Measurements from ENCODE around the gene GNA15. TPM values are rescaled to one million over a fixed set of nuclear protein-coding genes. Genes with fewer than 3 reads are reported as not detected.
"Not testable (repeated sequence)": the region's sequence is repeated elsewhere in the genome, so short reads cannot be mapped to it uniquely, and the experiment has no call there.

The GNA15 gene
- total RNA-seq, 2 donors from 2014 or later: 13.0 to 14.0 TPM

DNA sequence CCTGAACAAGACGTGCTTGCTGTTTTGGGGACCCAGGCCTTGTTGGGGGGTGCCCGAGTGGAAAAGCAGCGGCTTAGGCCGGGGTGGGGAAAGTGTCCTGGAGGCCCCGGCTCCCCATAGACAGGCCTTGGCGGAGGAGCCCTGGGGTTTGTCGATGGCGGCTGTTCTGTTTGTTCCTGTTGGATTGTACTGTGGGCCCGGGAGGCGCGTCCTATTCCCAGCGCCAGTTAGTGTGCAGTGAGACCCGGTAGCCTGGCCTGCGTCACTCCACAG is 61.0 kb downstream of the GNA15 start:
- no peaks in the 10 kb centered on the region for H3K27me3 ChIP-seq (replicated peaks; ENCODE audit: insufficient read depth)
- peaks cover 20% of the 10 kb centered on the region for H3K36me3 ChIP-seq
- DNase-seq (ENCODE audit: low spot score) (no peak), ATAC-seq (ENCODE audit: insufficient number of reproducible peaks, low FRiP score, low read depth) (no peak)
- TF ChIP-seq, protein P1, sequence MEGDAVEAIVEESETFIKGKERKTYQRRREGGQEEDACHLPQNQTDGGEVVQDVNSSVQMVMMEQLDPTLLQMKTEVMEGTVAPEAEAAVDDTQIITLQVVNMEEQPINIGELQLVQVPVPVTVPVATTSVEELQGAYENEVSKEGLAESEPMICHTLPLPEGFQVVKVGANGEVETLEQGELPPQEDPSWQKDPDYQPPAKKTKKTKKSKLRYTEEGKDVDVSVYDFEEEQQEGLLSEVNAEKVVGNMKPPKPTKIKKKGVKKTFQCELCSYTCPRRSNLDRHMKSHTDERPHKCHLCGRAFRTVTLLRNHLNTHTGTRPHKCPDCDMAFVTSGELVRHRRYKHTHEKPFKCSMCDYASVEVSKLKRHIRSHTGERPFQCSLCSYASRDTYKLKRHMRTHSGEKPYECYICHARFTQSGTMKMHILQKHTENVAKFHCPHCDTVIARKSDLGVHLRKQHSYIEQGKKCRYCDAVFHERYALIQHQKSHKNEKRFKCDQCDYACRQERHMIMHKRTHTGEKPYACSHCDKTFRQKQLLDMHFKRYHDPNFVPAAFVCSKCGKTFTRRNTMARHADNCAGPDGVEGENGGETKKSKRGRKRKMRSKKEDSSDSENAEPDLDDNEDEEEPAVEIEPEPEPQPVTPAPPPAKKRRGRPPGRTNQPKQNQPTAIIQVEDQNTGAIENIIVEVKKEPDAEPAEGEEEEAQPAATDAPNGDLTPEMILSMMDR (IDR thresholded peaks at IDR 0.05): no peak
- no peaks in the 10 kb centered on the region for H3K9me3 ChIP-seq
- no peak overlapping the region for H3K27ac ChIP-seq
- H3K4me1 ChIP-seq (ENCODE audit: control insufficient read depth in 1 of 2, low read depth in 2 of 2): no peaks in the 10 kb centered on the region
- H3K4me3 ChIP-seq: no peak overlapping the region

DNA sequence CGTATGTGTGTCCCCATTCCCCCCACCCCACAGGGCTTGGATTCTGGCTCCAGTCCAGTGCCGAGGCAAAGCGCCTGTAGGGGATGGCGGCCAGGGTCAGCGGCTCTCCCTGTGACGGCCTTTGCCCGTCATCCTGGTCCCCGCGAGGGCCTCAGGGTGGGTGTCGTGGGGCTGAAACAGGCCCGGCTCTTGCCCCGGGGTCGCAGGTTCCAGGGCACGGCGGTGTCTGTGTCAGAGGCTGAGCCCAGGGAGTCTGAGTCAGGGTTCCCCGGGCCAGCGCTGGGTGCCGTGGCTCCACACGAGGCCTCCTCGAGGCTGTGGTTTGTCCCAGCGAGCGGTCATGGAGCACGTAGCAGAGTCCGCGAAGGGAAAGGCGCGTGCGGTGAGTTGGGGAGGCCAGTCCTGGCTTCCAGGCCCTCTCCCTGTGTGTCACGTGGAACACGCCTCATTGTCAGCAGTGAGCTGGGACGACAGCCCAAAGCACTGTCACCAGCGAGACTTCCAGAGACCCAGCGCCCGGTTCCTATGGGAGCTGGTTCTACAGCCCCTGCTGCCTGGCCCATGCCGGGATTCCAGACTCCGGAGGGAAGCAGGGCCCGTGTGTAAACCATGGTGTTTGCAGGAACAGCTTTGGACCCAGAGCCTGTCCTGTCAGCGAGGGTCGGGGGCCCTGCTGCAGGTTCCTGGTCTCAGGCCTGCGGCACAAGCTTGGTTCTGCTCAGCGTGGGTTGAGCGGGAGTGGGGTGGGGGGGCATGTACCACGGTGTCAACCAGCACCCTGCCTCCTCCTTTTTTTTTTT is 63.3 kb downstream of the GNA15 start:
- Histone ChIP-seq H3K4me3 (no peak overlapping the region), H3K36me3 (peaks cover 12% of the 10 kb centered on the region), H3K4me1 (ENCODE audit: control insufficient read depth in 1 of 2, low read depth in 2 of 2) (no peaks in the 10 kb centered on the region), H3K9me3 (no peaks in the 10 kb centered on the region), H3K27ac (no peak overlapping the region), H3K27me3 (replicated peaks; ENCODE audit: insufficient read depth) (no peaks in the 10 kb centered on the region)
- DNase-seq (ENCODE audit: low spot score) (no peak), ATAC-seq (ENCODE audit: insufficient number of reproducible peaks, low FRiP score, low read depth) (no peak)
- TF ChIP-seq, protein P1 (IDR thresholded peaks at IDR 0.05): no peak

DNA sequence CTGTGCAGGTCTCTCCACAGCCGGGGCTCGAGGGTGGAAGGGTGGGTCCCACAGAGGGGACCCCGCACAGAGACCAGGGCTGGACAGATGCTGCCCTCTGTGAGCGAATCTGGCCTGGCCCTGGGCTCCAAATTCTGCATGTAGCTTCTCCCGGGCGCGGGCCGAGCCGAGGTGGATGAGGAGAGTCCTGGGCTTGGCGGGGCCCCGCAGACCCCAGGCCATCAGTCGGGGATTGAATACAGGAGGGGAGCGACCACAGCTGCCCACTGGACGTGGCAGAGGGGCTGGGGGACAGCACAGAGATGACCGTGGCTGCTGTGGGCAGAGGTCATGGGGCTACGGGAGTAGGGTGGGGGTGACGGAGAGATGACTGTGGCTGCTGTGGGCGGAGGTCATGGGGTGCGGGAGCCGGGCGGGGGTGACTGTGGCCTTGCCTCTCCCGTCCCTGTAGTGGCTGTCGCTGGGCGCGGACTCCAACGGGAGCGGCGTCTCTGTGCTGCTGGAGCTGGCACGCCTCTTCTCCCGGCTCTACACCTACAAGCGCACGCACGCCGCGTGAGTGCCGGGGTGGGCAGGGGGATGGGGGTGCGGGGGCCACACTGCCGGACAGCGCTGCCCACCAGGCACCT is 65.4 kb downstream of the GNA15 start:
- no peaks in the 10 kb centered on the region for H3K9me3 ChIP-seq
- H3K27ac ChIP-seq: no peak overlapping the region
- no peaks in the 10 kb centered on the region for H3K27me3 ChIP-seq (replicated peaks; ENCODE audit: insufficient read depth)
- DNase-seq (ENCODE audit: low spot score) (no peak), ATAC-seq (ENCODE audit: insufficient number of reproducible peaks, low FRiP score, low read depth) (no peak)
- no peak overlapping the region for H3K4me3 ChIP-seq
- H3K36me3 ChIP-seq: peaks cover 21% of the 10 kb centered on the region
- TF ChIP-seq, protein P1 (IDR thresholded peaks at IDR 0.05): no peak
- no peaks in the 10 kb centered on the region for H3K4me1 ChIP-seq (ENCODE audit: control insufficient read depth in 1 of 2, low read depth in 2 of 2)

DNA sequence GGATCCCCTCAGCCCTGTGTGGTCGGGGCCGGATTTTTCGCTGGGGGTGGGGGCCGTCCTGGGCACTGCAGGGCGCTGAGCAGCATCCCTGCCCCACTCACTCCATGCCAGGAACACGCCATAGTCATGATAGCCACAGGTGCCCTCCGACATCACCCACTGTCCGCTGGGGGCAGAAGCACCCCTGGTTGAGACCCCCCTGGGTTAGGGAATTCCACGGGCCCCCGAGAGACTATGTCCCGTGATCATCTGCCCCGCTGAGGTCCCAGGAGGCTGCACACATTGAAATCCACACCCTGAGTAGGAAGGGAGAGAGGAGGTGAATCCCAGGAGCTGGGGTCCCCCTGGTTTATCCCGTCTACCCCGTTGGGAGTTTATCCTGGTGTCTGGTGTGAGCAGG is 66.1 kb downstream of the GNA15 start:
- Histone ChIP-seq H3K4me1 (ENCODE audit: control insufficient read depth in 1 of 2, low read depth in 2 of 2) (no peaks in the 10 kb centered on the region), H3K27me3 (replicated peaks; ENCODE audit: insufficient read depth) (no peaks in the 10 kb centered on the region), H3K4me3 (no peak overlapping the region), H3K36me3 (peaks cover 24% of the 10 kb centered on the region), H3K27ac (no peak overlapping the region), H3K9me3 (no peaks in the 10 kb centered on the region)
- TF ChIP-seq, protein P1 (IDR thresholded peaks at IDR 0.05): no peak
- DNase-seq (ENCODE audit: low spot score): no peak
- ATAC-seq (ENCODE audit: insufficient number of reproducible peaks, low FRiP score, low read depth): no peak

DNA sequence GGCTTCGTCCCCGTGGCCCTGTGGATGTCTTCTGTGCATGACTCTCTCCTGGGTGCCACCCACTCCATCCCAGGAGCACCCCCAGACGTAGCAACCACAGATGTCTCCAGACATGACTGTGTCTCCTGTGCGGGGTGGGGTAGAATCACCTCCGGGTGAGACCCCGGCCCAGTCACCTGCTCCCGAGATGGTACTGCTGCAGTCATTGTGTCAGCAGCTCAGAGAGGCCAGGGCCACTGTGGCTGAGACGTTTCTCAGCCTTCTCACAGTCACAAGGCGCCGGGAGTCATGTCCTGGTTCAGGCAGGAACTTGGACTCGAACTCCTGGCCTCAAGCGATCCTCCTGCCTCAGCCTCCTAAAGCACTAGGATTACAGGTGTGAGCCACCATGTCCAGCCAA is 66.5 kb downstream of the GNA15 start:
- Histone ChIP-seq H3K4me3 (no peak overlapping the region), H3K27ac (no peak overlapping the region), H3K36me3 (peaks cover 29% of the 10 kb centered on the region), H3K4me1 (ENCODE audit: control insufficient read depth in 1 of 2, low read depth in 2 of 2) (no peaks in the 10 kb centered on the region), H3K27me3 (replicated peaks; ENCODE audit: insufficient read depth) (no peaks in the 10 kb centered on the region), H3K9me3 (no peaks in the 10 kb centered on the region)
- TF ChIP-seq, protein P1 (IDR thresholded peaks at IDR 0.05): no peak
- ATAC-seq (ENCODE audit: insufficient number of reproducible peaks, low FRiP score, low read depth) (no peak), DNase-seq (ENCODE audit: low spot score) (no peak)

DNA sequence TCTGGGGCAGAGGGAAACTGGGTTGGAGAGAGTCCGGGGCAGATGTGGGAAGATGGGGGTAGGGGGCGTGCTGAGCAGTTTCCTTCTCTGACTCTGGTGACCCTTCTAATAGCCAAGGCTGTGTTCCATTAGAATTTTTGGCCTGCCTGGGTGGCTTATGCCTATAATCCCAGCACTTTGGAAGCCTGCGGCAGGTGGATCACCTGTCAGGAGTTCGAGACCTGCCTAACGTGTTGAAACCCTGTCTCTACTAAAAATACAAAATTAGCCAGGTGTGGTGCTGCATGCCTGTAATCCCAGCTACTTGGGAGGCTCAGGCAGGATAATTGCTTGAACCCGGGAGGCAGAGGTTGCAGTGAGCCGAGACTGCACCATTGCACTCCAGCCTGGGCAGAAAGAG is 67.1 kb downstream of the GNA15 start:
- not testable (repeated sequence) for H3K4me1 ChIP-seq (ENCODE audit: control insufficient read depth in 1 of 2, low read depth in 2 of 2); DNase-seq (ENCODE audit: low spot score); H3K27me3 ChIP-seq (replicated peaks; ENCODE audit: insufficient read depth); H3K27ac ChIP-seq; ATAC-seq (ENCODE audit: insufficient number of reproducible peaks, low FRiP score, low read depth); H3K4me3 ChIP-seq; H3K9me3 ChIP-seq
- peaks cover 31% of the 10 kb centered on the region for H3K36me3 ChIP-seq
